HG03575 (cell line): ENCODE results near the gene HLA-F.

Source experiments
- ATAC-seq: cut with Tn5 transposase; IDR thresholded peaks from one replicate; pipeline ENCODE4 v1.9.1; 2021; ENCODE audit not compliant: unreplicated experiment, insufficient number of reproducible peaks, low FRiP score; ENCODE audit errors: extremely low read depth

The HLA-F gene

GRCh38 chr6:29723262-29723665 lies at the start of gene HLA-F:
Gene HLA-F (plus strand): TSS chr6:29723434. CDS start chr6:29723464, 30 bp downstream.
- ATAC-seq, result peak; percentile 73

- ATAC-seq, result no peak
These were observed 49.2 kb upstream of the HLA-F start for GRCh38 chr6:29674008-29674407.

- no peak for ATAC-seq
These were observed 47.7 kb upstream of the HLA-F start for GRCh38 chr6:29675561-29675960.

- ATAC-seq, result no peak
These were observed 46.1 kb upstream of the HLA-F start for GRCh38 chr6:29676981-29677601.

GRCh38 chr6:29678114-29678513 lies 45.1 kb upstream of the HLA-F start:
- no peak for ATAC-seq

- no peak for ATAC-seq
These were observed 43.3 kb upstream of the HLA-F start for GRCh38 chr6:29679962-29680361.

GRCh38 chr6:29680416-29680815 lies 42.8 kb upstream of the HLA-F start:
- ATAC-seq, result no peak

- no peak for ATAC-seq
These were observed 42.3 kb upstream of the HLA-F start, which contains the start of gene ZFP57 for GRCh38 chr6:29680904-29681303. Gene ZFP57 (minus strand): TSS chr6:29681152. CDS start chr6:29677003, 4,149 bp downstream.

GRCh38 chr6:29681811-29682210 lies 41.4 kb upstream of the HLA-F start:
- no peak for ATAC-seq

- ATAC-seq, result no peak
These were observed 37.4 kb upstream of the HLA-F start for GRCh38 chr6:29685718-29686326.

- ATAC-seq, result no peak
These were observed 28.6 kb upstream of the HLA-F start for GRCh38 chr6:29694637-29695036.

GRCh38 chr6:29696147-29697125 lies 26.8 kb upstream of the HLA-F start:
- no peak for ATAC-seq

- ATAC-seq, result no peak
These were observed 20.6 kb upstream of the HLA-F start for GRCh38 chr6:29702519-29703103.

GRCh38 chr6:29705389-29706231 lies 17.6 kb upstream of the HLA-F start:
- ATAC-seq, result no peak

- no peak for ATAC-seq
These were observed 14.6 kb upstream of the HLA-F start for GRCh38 chr6:29708432-29709179.

- no peak for ATAC-seq
These were observed 14.0 kb upstream of the HLA-F start for GRCh38 chr6:29709188-29709587.

GRCh38 chr6:29710281-29710941 lies 12.8 kb upstream of the HLA-F start:
- ATAC-seq, result no peak
